ENCODE data around the gene DUSP5. TPM values are rescaled to one million over a fixed set of nuclear protein-coding genes. Genes with fewer than 3 reads are reported as not detected.

DUSP5 gene
- total RNA-seq, 2 experiments from 2014 or later, result 64.3 to 66.2 TPM

DNA sequence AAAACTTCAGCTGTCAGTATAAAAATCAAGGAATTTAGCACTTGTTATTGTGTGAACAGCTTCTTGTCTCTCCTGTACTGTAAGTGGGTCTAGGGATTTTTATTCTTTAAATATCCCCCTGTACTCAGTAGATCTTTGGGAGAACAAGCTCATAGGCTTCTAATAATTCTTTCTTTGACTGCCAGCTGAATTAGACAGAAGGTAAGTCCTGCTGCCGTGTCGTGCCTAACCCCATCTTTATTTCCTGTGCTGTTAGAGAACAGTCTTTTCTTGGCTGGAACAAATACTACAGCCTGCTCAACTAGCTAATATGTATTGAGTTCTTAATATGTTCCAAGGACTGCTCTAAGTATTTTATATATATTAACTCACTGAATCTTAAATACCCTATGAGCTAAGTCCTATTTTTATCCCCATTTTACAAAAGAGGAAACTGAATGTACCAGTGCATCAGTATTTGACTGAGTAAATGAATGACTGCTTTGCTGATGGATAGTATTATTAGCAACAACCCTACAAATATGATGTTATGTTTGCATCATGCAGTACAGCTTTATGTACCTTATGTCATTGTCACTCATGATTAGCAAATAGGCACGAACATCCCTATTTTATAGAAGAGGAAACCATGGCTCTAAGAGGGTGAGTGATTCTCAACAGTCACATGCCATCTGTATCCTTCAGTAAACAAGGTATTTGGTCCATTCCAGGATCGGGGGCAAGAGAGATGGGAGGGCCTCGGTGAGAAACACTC lies 5.5 kb upstream of the DUSP5 start:
- ChIA-PET CTCF (interaction anchor here (0.8 kb wide), 1 partner anchor 14 kb away, joined by 4 read pairs; no protein-coding TSS in a partner anchor), POLR2A (interaction anchor here (1.1 kb wide), 1 partner anchor 11 kb away, joined by 3 read pairs; no protein-coding TSS in a partner anchor)
- peaks cover 24% of the 10 kb centered on the region for H3K4me1 Mint-ChIP-seq (ENCODE audit: low read depth)
- intact Hi-C loops (cut with DNase I, micrococcal nuclease), result loop anchor here in 1 of 2 experiments (5.0 kb wide), 1 partner anchor 75 kb away; no protein-coding TSS in a partner anchor
- H3K27me3 Mint-ChIP-seq, result no peaks in the 10 kb centered on the region
- H3K27me3 ChIP-seq (ENCODE audit: control insufficient read depth in 1 of 2, insufficient read depth in 2 of 2, low read length in 2 of 2), result no peaks in the 10 kb centered on the region
- H3K36me3 ChIP-seq (ENCODE audit: insufficient read depth, low read length), result no peaks in the 10 kb centered on the region
- no peak for ATAC-seq (ENCODE audit: poor library complexity)
- no peak overlapping the region for H3K27ac ChIP-seq (ENCODE audit: low read depth in 1 of 2, low read length in 2 of 2)
- no peaks in the 10 kb centered on the region for H3K9me3 Mint-ChIP-seq
- no peak overlapping the region for H3K4me3 ChIP-seq (ENCODE audit: low read length)
- peak in 2 of 14 experiments; percentile 18 to 38 for DNase-seq
- H3K9me3 ChIP-seq (ENCODE audit: control insufficient read depth in 1 of 2, insufficient read depth in 1 of 2, low read length in 2 of 2), result no peaks in the 10 kb centered on the region
- peaks cover 18% of the 10 kb centered on the region for H3K4me1 ChIP-seq (ENCODE audit: insufficient read depth, low read length)
- TF ChIP-seq, protein P1, sequence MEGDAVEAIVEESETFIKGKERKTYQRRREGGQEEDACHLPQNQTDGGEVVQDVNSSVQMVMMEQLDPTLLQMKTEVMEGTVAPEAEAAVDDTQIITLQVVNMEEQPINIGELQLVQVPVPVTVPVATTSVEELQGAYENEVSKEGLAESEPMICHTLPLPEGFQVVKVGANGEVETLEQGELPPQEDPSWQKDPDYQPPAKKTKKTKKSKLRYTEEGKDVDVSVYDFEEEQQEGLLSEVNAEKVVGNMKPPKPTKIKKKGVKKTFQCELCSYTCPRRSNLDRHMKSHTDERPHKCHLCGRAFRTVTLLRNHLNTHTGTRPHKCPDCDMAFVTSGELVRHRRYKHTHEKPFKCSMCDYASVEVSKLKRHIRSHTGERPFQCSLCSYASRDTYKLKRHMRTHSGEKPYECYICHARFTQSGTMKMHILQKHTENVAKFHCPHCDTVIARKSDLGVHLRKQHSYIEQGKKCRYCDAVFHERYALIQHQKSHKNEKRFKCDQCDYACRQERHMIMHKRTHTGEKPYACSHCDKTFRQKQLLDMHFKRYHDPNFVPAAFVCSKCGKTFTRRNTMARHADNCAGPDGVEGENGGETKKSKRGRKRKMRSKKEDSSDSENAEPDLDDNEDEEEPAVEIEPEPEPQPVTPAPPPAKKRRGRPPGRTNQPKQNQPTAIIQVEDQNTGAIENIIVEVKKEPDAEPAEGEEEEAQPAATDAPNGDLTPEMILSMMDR (IDR thresholded peaks at IDR 0.05), result no peak
- no peaks in the 10 kb centered on the region for H3K36me3 Mint-ChIP-seq (ENCODE audit: low read depth)
- H3K4me3 Mint-ChIP-seq, result no peak overlapping the region
- no peak overlapping the region for H3K27ac Mint-ChIP-seq

DNA sequence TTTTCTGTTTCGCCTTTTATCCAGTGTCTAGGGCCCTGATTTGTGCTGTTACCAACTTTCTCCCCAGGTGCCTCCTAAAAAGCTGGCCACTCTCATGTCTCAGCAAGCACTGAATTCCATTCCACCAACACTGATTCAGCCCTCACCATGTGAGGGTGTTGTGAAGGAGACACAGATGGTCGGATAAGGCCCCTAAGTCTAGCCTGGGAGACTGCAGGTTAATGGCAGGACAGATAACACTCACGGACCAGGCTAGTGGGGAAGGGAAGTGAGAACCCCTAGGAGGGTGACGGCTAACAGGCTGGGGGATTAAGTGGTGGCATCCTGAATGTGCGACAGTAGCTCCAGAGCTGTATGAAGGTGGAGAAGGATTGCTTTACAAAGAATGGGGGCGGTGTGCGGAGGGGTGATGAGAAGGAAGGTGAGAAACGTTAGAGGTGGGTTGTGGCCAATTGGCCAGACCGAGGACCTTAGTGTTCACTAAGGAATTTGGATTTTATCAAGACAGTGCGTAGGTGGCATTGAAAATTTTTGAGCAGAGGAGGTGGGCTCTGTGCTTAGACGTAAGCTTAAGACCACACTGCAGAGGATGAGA lies 3.8 kb upstream of the DUSP5 start:
- TF ChIP-seq, protein P1 (IDR thresholded peaks at IDR 0.05), result no peak
- no peaks in the 10 kb centered on the region for H3K27me3 Mint-ChIP-seq
- H3K4me1 ChIP-seq (ENCODE audit: insufficient read depth, low read length), result peaks cover 26% of the 10 kb centered on the region
- H3K4me3 Mint-ChIP-seq, result peak overlapping the region; percentile 35
- H3K4me1 Mint-ChIP-seq (ENCODE audit: low read depth), result peaks cover 27% of the 10 kb centered on the region
- H3K36me3 Mint-ChIP-seq (ENCODE audit: low read depth), result peaks cover 4% of the 10 kb centered on the region
- no peaks in the 10 kb centered on the region for H3K36me3 ChIP-seq (ENCODE audit: insufficient read depth, low read length)
- no peak overlapping the region for H3K27ac ChIP-seq (ENCODE audit: low read depth in 1 of 2, low read length in 2 of 2)
- intact Hi-C loops (cut with DNase I, micrococcal nuclease), result loop anchor here in 1 of 2 experiments (5.0 kb wide), 1 partner anchor 77 kb away; no protein-coding TSS in a partner anchor
- no peak for ATAC-seq (ENCODE audit: poor library complexity)
- ChIA-PET POLR2A (no interaction called here), CTCF (interaction anchor here (0.8 kb wide), 1 partner anchor 188 kb away, joined by 3 read pairs; no protein-coding TSS in a partner anchor)
- no peak for DNase-seq
- no peak overlapping the region for H3K27ac Mint-ChIP-seq
- no peaks in the 10 kb centered on the region for H3K9me3 Mint-ChIP-seq
- no peaks in the 10 kb centered on the region for H3K27me3 ChIP-seq (ENCODE audit: control insufficient read depth in 1 of 2, insufficient read depth in 2 of 2, low read length in 2 of 2)
- no peak overlapping the region for H3K4me3 ChIP-seq (ENCODE audit: low read length)
- H3K9me3 ChIP-seq (ENCODE audit: control insufficient read depth in 1 of 2, insufficient read depth in 1 of 2, low read length in 2 of 2), result no peaks in the 10 kb centered on the region

DNA sequence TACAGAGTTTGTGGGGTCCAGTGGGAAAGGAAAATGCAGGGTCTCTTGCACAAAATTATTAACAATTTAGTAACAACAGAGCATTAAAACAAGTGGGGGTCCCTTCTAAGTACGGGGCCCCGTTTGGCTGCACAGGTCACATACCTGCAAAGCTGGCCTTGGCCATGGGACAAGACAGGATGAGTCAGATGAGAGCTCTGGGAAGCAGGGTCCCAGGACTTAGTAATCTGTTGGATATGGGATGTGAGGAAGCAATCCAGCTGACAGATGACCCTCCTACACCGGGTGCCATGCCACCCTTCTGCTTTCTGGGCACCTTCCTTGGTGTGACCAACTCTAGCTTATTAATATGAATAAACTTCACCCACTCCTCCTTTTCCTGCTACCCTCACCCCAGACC lies 3.2 kb upstream of the DUSP5 start:
- H3K4me3 ChIP-seq (ENCODE audit: low read length), result no peak overlapping the region
- no peak overlapping the region for H3K27ac ChIP-seq (ENCODE audit: low read depth in 1 of 2, low read length in 2 of 2)
- POLR2A ChIA-PET, result interaction anchor here (1.1 kb wide), 1 partner anchor 80 kb away, joined by 3 read pairs; no protein-coding TSS in a partner anchor
- no peaks in the 10 kb centered on the region for H3K9me3 ChIP-seq (ENCODE audit: control insufficient read depth in 1 of 2, insufficient read depth in 1 of 2, low read length in 2 of 2)
- H3K36me3 ChIP-seq (ENCODE audit: insufficient read depth, low read length), result no peaks in the 10 kb centered on the region
- no peak overlapping the region for H3K27ac Mint-ChIP-seq
- ATAC-seq (ENCODE audit: poor library complexity) (no peak), DNase-seq (no peak)
- TF ChIP-seq, protein P1 (IDR thresholded peaks at IDR 0.05), result no peak
- H3K4me3 Mint-ChIP-seq, result peak overlapping the region; percentile 35
- H3K9me3 Mint-ChIP-seq, result no peaks in the 10 kb centered on the region
- peaks cover 4% of the 10 kb centered on the region for H3K36me3 Mint-ChIP-seq (ENCODE audit: low read depth)
- H3K27me3 ChIP-seq (ENCODE audit: control insufficient read depth in 1 of 2, insufficient read depth in 2 of 2, low read length in 2 of 2), result no peaks in the 10 kb centered on the region
- CTCF ChIA-PET, result interaction anchor here (0.8 kb wide), 1 partner anchor 189 kb away, joined by 3 read pairs; no protein-coding TSS in a partner anchor
- H3K27me3 Mint-ChIP-seq, result no peaks in the 10 kb centered on the region
- intact Hi-C loops (cut with DNase I, micrococcal nuclease), result loop anchor here in 1 of 2 experiments (5.0 kb wide), 1 partner anchor 77 kb away; no protein-coding TSS in a partner anchor
- peaks cover 33% of the 10 kb centered on the region for H3K4me1 Mint-ChIP-seq (ENCODE audit: low read depth)
- H3K4me1 ChIP-seq (ENCODE audit: insufficient read depth, low read length), result peaks cover 32% of the 10 kb centered on the region
